ENCODE measurements around the gene SIL1.

GRCh38 chr5:139094154-139095131 lies 103.7 kb downstream of the SIL1 start:
- no peak for TF ChIP-seq POLR2AphosphoS5 (IDR thresholded peaks at IDR 0.05; ENCODE audit: insufficient read depth, low read depth, low read length)
- no peak for TF ChIP-seq EZH2 (IDR thresholded peaks at IDR 0.05; ENCODE audit: borderline replicate concordance, low read depth, low read length, severe bottlenecking)
- TF ChIP-seq FOS (IDR thresholded peaks at IDR 0.05; ENCODE audit: borderline replicate concordance, insufficient read depth, low read length) = no peak
